Measurements from ENCODE around the gene BCAS3.

DNA sequence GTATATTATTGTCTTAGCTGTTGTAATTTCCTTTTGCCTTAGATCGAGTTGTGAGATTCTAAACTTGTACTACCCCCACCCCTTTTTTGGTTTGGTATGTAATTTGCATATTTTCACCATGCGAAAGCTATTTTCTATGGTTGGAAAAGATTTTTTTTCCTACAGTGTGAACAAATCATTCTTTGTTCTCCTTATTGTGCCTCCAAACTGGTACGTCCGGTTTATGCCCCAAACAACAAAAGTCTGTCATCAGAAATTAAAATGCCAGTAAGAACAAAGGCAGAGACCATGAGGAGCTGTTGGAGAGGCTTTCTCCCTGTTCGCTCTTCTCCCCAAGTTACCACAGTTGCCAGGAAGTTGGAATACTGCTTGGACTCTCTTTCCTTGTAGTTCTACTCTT lies 66.1 kb downstream of the BCAS3 start:
- no peak for TF ChIP-seq TAF1 (IDR thresholded peaks at IDR 0.05; ENCODE audit: low read depth, low read length)
- no peak for TF ChIP-seq SPI1 (IDR thresholded peaks at IDR 0.05; ENCODE audit: low read depth, low read length)
- no peak for TF ChIP-seq POLR2A (IDR thresholded peaks at IDR 0.05; ENCODE audit: low read depth, low read length)
- TF ChIP-seq POLR2AphosphoS5 (IDR thresholded peaks at IDR 0.05; ENCODE audit: low read depth, low read length), result no peak
